Measurements from ENCODE around the gene MAPT.
"Not testable (repeated sequence)": the region's sequence is repeated elsewhere in the genome, so short reads cannot be mapped to it uniquely, and the experiment has no call there.

Gene MAPT

DNA sequence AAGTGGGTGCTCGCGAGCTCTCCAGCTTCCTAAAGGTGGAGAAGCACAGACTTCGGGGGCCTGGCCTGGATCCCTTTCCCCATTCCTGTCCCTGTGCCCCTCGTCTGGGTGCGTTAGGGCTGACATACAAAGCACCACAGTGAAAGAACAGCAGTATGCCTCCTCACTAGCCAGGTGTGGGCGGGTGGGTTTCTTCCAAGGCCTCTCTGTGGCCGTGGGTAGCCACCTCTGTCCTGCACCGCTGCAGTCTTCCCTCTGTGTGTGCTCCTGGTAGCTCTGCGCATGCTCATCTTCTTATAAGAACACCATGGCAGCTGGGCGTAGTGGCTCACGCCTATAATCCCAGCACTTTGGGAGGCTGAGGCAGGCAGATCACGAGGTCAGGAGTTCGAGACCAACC lies 102.8 kb downstream of the MAPT start:
- DNase-seq, result no peak

DNA sequence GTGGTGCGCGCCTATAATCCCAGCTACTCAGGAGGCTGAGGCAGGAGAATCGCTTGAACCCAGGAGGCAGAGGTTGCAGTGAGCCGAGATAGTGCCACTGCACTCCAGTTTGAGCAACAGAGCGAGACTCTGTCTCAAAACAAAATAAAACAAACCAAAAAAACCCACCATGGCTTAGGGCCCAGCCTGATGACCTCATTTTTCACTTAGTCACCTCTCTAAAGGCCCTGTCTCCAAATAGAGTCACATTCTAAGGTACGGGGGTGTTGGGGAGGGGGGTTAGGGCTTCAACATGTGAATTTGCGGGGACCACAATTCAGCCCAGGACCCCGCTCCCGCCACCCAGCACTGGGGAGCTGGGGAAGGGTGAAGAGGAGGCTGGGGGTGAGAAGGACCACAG lies 103.3 kb downstream of the MAPT start:
- DNase-seq, result no peak

GRCh38 chr17:45998987-45999899 lies 104.9 kb downstream of the MAPT start, which contains the start of gene STH:
STH (plus strand) TSS chr17:45999250; CDS start chr17:45999280, 30 bp downstream.
- DNase-seq, result no peak

DNA sequence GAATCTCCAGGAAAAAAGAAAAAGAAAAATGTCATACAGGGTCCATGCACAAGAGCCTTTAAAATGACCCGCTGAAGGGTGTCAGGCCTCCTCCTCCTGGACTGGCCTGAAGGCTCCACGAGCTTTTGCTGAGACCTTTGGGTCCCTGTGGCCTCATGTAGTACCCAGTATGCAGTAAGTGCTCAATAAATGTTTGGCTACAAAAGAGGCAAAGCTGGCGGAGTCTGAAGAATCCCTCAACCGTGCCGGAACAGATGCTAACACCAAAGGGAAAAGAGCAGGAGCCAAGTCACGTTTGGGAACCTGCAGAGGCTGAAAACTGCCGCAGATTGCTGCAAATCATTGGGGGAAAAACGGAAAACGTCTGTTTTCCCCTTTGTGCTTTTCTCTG lies 105.5 kb downstream of the MAPT start:
- no peak for DNase-seq

DNA sequence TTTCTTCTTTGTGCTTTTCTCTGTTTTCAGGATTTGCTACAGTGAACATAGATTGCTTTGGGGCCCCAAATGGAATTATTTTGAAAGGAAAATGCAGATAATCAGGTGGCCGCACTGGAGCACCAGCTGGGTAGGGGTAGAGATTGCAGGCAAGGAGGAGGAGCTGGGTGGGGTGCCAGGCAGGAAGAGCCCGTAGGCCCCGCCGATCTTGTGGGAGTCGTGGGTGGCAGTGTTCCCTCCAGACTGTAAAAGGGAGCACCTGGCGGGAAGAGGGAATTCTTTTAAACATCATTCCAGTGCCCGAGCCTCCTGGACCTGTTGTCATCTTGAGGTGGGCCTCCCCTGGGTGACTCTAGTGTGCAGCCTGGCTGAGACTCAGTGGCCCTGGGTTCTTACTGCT lies 105.9 kb downstream of the MAPT start:
- no peak for DNase-seq

DNA sequence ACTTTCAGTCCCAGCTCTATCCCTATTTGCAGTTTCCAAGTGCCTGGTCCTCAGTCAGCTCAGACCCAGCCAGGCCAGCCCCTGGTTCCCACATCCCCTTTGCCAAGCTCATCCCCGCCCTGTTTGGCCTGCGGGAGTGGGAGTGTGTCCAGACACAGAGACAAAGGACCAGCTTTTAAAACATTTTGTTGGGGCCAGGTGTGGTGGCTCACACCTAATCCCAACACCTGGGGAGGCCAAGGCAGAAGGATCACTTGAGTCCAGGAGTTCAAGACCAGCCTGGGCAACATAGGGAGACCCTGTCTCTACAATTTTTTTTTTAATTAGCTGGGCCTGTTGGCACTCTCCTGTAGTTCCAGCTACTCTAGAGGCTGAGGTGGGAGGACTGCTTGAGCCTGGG lies 106.4 kb downstream of the MAPT start:
- DNase-seq, result no peak

GRCh38 chr17:46001390-46002310 lies 107.3 kb downstream of the MAPT start:
- DNase-seq, result no peak

DNA sequence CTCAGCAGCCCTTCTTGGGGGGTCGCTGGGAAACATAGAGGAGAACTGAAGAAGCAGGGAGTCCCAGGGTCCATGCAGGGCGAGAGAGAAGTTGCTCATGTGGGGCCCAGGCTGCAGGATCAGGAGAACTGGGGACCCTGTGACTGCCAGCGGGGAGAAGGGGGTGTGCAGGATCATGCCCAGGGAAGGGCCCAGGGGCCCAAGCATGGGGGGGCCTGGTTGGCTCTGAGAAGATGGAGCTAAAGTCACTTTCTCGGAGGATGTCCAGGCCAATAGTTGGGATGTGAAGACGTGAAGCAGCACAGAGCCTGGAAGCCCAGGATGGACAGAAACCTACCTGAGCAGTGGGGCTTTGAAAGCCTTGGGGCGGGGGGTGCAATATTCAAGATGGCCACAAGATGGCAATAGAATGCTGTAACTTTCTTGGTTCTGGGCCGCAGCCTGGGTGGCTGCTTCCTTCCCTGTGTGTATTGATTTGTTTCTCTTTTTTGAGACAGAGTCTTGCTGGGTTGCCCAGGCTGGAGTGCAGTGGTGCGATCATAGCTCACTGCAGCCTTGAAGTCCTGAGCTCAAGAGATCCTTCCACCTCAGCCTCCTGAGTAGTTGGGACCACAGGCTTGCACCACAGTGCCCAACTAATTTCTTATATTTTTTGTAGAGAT lies 108.1 kb downstream of the MAPT start:
- peak; percentile 72 for DNase-seq

GRCh38 chr17:46002973-46003316 lies 108.6 kb downstream of the MAPT start:
- DNase-seq, result no peak

- DNase-seq, result no peak
Measured at GRCh38 chr17:46003907-46004748, 109.8 kb downstream of the MAPT start.

DNA sequence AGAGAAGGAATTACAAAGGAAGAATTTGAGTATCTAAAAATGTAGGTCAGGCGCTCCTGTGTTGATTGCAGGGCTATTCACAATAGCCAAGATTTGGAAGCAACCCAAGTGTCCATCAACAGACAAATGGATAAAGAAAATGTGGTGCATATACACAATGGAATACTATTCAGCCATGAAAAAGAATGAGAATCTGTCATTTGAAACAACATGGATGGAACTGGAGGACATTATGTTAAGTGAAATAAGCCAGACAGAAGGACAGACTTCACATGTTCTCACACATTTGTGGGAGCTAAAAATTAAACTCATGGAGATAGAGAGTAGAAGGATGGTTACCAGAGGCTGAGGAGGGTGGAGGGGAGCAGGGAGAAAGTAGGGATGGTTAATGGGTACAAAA lies 111.7 kb downstream of the MAPT start:
- DNase-seq, result not testable (repeated sequence)

DNA sequence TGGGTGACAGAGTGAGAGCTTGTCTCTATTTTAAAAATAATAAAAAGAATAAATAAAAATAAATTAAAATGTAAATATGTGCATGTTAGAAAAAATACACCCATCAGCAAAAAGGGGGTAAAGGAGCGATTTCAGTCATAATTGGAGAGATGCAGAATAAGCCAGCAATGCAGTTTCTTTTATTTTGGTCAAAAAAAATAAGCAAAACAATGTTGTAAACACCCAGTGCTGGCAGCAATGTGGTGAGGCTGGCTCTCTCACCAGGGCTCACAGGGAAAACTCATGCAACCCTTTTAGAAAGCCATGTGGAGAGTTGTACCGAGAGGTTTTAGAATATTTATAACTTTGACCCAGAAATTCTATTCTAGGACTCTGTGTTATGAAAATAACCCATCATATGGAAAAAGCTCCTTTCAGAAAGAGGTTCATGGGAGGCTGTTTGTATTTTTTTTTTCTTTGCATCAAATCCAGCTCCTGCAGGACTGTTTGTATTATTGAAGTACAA lies 113.2 kb downstream of the MAPT start:
- no peak for DNase-seq

- DNase-seq, result no peak
Measured at GRCh38 chr17:46008591-46008990, 114.2 kb downstream of the MAPT start.

DNA sequence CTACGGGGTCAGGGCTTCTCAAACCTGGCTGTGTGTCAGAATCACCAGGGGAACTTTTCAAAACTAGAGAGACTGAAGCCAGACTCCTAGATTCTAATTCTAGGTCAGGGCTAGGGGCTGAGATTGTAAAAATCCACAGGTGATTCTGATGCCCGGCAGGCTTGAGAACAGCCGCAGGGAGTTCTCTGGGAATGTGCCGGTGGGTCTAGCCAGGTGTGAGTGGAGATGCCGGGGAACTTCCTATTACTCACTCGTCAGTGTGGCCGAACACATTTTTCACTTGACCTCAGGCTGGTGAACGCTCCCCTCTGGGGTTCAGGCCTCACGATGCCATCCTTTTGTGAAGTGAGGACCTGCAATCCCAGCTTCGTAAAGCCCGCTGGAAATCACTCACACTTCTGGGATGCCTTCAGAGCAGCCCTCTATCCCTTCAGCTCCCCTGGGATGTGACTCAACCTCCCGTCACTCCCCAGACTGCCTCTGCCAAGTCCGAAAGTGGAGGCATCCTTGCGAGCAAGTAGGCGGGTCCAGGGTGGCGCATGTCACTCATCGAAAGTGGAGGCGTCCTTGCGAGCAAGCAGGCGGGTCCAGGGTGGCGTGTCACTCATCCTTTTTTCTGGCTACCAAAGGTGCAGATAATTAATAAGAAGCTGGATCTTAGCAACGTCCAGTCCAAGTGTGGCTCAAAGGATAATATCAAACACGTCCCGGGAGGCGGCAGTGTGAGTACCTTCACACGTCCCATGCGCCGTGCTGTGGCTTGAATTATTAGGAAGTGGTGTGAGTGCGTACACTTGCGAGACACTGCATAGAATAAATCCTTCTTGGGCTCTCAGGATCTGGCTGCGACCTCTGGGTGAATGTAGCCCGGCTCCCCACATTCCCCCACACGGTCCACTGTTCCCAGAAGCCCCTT lies 115.6 kb downstream of the MAPT start:
- DNase-seq, result no peak

GRCh38 chr17:46010597-46011186 lies 116.3 kb downstream of the MAPT start:
- no peak for DNase-seq

DNA sequence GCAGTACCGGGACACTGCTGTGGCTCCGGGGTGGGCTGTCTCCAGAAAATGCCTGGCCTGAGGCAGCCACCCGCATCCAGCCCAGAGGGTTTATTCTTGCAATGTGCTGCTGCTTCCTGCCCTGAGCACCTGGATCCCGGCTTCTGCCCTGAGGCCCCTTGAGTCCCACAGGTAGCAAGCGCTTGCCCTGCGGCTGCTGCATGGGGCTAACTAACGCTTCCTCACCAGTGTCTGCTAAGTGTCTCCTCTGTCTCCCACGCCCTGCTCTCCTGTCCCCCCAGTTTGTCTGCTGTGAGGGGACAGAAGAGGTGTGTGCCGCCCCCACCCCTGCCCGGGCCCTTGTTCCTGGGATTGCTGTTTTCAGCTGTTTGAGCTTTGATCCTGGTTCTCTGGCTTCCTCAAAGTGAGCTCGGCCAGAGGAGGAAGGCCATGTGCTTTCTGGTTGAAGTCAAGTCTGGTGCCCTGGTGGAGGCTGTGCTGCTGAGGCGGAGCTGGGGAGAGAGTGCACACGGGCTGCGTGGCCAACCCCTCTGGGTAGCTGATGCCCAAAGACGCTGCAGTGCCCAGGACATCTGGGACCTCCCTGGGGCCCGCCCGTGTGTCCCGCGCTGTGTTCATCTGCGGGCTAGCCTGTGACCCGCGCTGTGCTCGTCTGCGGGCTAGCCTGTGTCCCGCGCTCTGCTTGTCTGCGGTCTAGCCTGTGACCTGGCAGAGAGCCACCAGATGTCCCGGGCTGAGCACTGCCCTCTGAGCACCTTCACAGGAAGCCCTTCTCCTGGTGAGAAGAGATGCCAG lies 117.6 kb downstream of the MAPT start:
- no peak for DNase-seq

GRCh38 chr17:46012506-46013079 lies 118.2 kb downstream of the MAPT start:
- no peak for DNase-seq

DNA sequence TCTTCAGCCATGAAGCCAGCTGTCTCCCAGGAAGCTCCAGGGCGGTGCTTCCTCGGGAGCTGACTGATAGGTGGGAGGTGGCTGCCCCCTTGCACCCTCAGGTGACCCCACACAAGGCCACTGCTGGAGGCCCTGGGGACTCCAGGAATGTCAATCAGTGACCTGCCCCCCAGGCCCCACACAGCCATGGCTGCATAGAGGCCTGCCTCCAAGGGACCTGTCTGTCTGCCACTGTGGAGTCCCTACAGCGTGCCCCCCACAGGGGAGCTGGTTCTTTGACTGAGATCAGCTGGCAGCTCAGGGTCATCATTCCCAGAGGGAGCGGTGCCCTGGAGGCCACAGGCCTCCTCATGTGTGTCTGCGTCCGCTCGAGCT lies 118.8 kb downstream of the MAPT start:
- no peak for DNase-seq

DNA sequence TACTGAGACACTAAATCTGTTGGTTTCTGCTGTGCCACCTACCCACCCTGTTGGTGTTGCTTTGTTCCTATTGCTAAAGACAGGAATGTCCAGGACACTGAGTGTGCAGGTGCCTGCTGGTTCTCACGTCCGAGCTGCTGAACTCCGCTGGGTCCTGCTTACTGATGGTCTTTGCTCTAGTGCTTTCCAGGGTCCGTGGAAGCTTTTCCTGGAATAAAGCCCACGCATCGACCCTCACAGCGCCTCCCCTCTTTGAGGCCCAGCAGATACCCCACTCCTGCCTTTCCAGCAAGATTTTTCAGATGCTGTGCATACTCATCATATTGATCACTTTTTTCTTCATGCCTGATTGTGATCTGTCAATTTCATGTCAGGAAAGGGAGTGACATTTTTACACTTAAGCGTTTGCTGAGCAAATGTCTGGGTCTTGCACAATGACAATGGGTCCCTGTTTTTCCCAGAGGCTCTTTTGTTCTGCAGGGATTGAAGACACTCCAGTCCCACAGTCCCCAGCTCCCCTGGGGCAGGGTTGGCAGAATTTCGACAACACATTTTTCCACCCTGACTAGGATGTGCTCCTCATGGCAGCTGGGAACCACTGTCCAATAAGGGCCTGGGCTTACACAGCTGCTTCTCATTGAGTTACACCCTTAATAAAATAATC lies 119.3 kb downstream of the MAPT start:
- no peak for DNase-seq

Measured in NCI-H2227 treated with DMSO at 0.1 percent for 48 hours (cell line).